ENCODE results near the gene HIVEP2.
A peak's percentile ranks its signal among the peaks of the same experiment; 100 is the strongest.

HIVEP2 gene

GRCh38 chr6:142718667-142719191, 226.2 kb downstream of the HIVEP2 start:
- peaks cover 30 to 32% of the 10 kb centered on the region in 2 experiments for H3K4me1 ChIP-seq (ENCODE audit: control insufficient read depth in 1 of 2, insufficient read depth in 1 of 2, low read depth in 1 of 2, low read length in 1 of 2)
- no peaks in the 10 kb centered on the region for H3K36me3 ChIP-seq
- TF ChIP-seq, protein P1, sequence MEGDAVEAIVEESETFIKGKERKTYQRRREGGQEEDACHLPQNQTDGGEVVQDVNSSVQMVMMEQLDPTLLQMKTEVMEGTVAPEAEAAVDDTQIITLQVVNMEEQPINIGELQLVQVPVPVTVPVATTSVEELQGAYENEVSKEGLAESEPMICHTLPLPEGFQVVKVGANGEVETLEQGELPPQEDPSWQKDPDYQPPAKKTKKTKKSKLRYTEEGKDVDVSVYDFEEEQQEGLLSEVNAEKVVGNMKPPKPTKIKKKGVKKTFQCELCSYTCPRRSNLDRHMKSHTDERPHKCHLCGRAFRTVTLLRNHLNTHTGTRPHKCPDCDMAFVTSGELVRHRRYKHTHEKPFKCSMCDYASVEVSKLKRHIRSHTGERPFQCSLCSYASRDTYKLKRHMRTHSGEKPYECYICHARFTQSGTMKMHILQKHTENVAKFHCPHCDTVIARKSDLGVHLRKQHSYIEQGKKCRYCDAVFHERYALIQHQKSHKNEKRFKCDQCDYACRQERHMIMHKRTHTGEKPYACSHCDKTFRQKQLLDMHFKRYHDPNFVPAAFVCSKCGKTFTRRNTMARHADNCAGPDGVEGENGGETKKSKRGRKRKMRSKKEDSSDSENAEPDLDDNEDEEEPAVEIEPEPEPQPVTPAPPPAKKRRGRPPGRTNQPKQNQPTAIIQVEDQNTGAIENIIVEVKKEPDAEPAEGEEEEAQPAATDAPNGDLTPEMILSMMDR (IDR thresholded peaks at IDR 0.05): no peak
- H3K9me3 ChIP-seq: no peaks in the 10 kb centered on the region
- no peaks in the 10 kb centered on the region for H3K27me3 ChIP-seq
- no peak overlapping the region for H3K4me3 ChIP-seq (ENCODE audit: low read depth in 1 of 2, low read length in 1 of 2)
- H3K27ac ChIP-seq: no peak overlapping the region

GRCh38 chr6:142716097-142716496, 228.9 kb downstream of the HIVEP2 start:
- TF ChIP-seq, protein P1 (IDR thresholded peaks at IDR 0.05): no peak
- no peaks in the 10 kb centered on the region for H3K9me3 ChIP-seq

GRCh38 chr6:142714951-142715785, 229.8 kb downstream of the HIVEP2 start:
- TF ChIP-seq, protein P1 (IDR thresholded peaks at IDR 0.05): no peak
- Histone ChIP-seq H3K4me3 (ENCODE audit: low read depth in 1 of 2, low read length in 1 of 2) (no peak overlapping the region), H3K27me3 (no peaks in the 10 kb centered on the region), H3K27ac (peak overlapping the region; percentile 49), H3K36me3 (no peaks in the 10 kb centered on the region), H3K4me1 (ENCODE audit: control insufficient read depth in 1 of 2, insufficient read depth in 1 of 2, low read depth in 1 of 2, low read length in 1 of 2) (peaks cover 15 to 18% of the 10 kb centered on the region in 2 experiments), H3K9me3 (no peaks in the 10 kb centered on the region)

More at GRCh38 chr6:142716097-142716496, 228.9 kb downstream of the HIVEP2 start:
- H3K36me3 ChIP-seq: no peaks in the 10 kb centered on the region
- H3K27ac ChIP-seq: peak overlapping the region; percentile 49
- peaks cover 20 to 22% of the 10 kb centered on the region in 2 experiments for H3K4me1 ChIP-seq (ENCODE audit: control insufficient read depth in 1 of 2, insufficient read depth in 1 of 2, low read depth in 1 of 2, low read length in 1 of 2)
- H3K4me3 ChIP-seq (ENCODE audit: low read depth in 1 of 2, low read length in 1 of 2): no peak overlapping the region
- H3K27me3 ChIP-seq: no peaks in the 10 kb centered on the region

DNA sequence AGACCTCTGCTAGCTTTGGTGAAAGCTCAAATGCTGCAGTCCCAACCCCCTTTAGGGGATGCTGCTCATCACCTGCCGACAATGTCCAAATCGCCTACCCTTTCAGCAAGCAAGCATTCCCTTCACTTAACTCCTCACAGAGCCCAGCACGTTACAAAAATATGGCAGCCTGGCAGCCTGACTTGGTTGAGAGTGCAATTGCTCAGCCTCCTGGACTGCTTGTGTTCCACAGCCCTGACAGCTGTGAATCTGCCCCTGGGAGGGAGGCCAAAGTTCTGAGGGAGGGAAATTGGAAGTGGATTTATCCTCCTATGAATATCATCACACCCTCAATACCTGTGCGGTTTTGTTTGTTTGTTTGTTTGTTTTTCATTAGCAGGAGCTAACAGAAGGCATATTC, 231.0 kb downstream of the HIVEP2 start:
- TF ChIP-seq, protein P1 (IDR thresholded peaks at IDR 0.05): no peak
- Histone ChIP-seq H3K36me3 (no peaks in the 10 kb centered on the region), H3K4me3 (ENCODE audit: low read depth in 1 of 2, low read length in 1 of 2) (no peak overlapping the region), H3K4me1 (ENCODE audit: control insufficient read depth in 1 of 2, insufficient read depth in 1 of 2, low read depth in 1 of 2, low read length in 1 of 2) (peaks cover 15 to 18% of the 10 kb centered on the region in 2 experiments), H3K9me3 (no peaks in the 10 kb centered on the region), H3K27ac (no peak overlapping the region), H3K27me3 (no peaks in the 10 kb centered on the region)

DNA sequence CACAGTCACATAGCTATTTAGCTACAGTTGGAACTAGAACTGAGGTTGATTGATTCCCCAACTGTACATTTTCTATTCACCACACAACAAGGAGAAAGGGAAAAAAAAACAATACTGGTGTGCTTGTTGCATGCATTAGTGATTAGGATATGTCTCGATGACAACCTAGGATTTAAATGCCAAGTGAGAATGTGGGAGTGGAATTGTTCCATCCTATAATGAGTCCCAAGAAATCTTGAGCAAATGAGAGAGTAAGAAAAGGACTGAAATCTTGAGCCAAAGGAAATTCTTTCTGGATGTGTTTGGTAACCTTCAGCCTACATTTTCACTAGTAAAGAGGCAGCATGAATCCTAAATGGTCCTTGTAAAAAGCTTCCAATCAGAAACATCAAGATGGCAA, 232.7 kb downstream of the HIVEP2 start:
- TF ChIP-seq, protein P1 (IDR thresholded peaks at IDR 0.05): no peak
- no peak overlapping the region for H3K4me3 ChIP-seq (ENCODE audit: low read depth in 1 of 2, low read length in 1 of 2)
- no peaks in the 10 kb centered on the region for H3K27me3 ChIP-seq
- H3K9me3 ChIP-seq: no peaks in the 10 kb centered on the region
- H3K4me1 ChIP-seq (ENCODE audit: control insufficient read depth in 1 of 2, insufficient read depth in 1 of 2, low read depth in 1 of 2, low read length in 1 of 2): peaks cover 15 to 18% of the 10 kb centered on the region in 2 experiments
- no peaks in the 10 kb centered on the region for H3K36me3 ChIP-seq
- H3K27ac ChIP-seq: no peak overlapping the region
